CD14-positive monocyte (primary cell): Measurements from ENCODE around the gene VNN1. TPM values are rescaled to one million over a fixed set of nuclear protein-coding genes. Genes with fewer than 3 reads are reported as not detected.
"Not testable (repeated sequence)": the region's sequence is repeated elsewhere in the genome, so short reads cannot be mapped to it uniquely, and the experiment has no call there.

ENCODE experiments used
- DNase-seq, 3 donors: peaks; one replicate each; pipeline ENCODE4 v3.0.0-alpha.2; 2011 to 2022
- H2AFZ ChIP-seq: 2 replicates; pipeline ENCODE4 v1.6.0; 2012; ENCODE audit warnings: mild to moderate bottlenecking, low read depth, low read length, inconsistent platforms; ENCODE audit not compliant: insufficient read depth, poor library complexity, severe bottlenecking
- H3K27ac ChIP-seq, 2 donors: 1 replicate in 1 of 2; 2 replicates in 1 of 2; pipeline ENCODE4 v1.5.1; 2012 to 2013; ENCODE audit warnings: low read length in 2 of 2, control low read depth in 1 of 2, inconsistent platforms in 1 of 2, low read depth in 1 of 2, mild to moderate bottlenecking in 1 of 2
- H3K27me3 ChIP-seq, 2 donors: one replicate each; pipeline versions ENCODE4 v1.6.0 to v1.6.1; 2011 to 2013; ENCODE audit warnings: low read length in 2 of 2; ENCODE audit not compliant: control insufficient read depth in 2 of 2, insufficient read depth in 2 of 2
- H3K36me3 ChIP-seq, 2 donors: replicated peaks in 1 of 2; 1 replicate in 1 of 2; 2 replicates in 1 of 2; pipeline versions ENCODE4 v1.5.1 to v1.6.1; 2012 to 2013; ENCODE audit warnings: low read length in 2 of 2, control low read depth in 1 of 2, inconsistent platforms in 1 of 2, mild to moderate bottlenecking in 1 of 2; ENCODE audit not compliant: insufficient read depth in 2 of 2, control insufficient read depth in 1 of 2
- H3K4me1 ChIP-seq, 2 donors: 1 replicate in 1 of 2; 2 replicates in 1 of 2; pipeline versions ENCODE4 v1.5.1 to v1.6.1; 2012 to 2013; ENCODE audit warnings: low read length in 2 of 2, control low read depth in 1 of 2, inconsistent platforms in 1 of 2, mild to moderate bottlenecking in 1 of 2, moderate library complexity in 1 of 2; ENCODE audit not compliant: insufficient read depth in 2 of 2, control insufficient read depth in 1 of 2
- H3K4me2 ChIP-seq: replicated peaks from 2 replicates; pipeline ENCODE3; 2012; ENCODE audit warnings: low read length, moderate library complexity, mild to moderate bottlenecking; ENCODE audit not compliant: poor library complexity, severe bottlenecking; ENCODE audit errors: extremely low read depth
- H3K4me3 ChIP-seq, 3 experiments: fragments of 200-600 bp in 1 of 3; sonication (generic) in 1 of 3; replicated peaks in 1 of 3; 1 replicate in 2 of 3; 2 replicates in 1 of 3; pipeline ENCODE4 v1.5.1; 2011 to 2013; ENCODE audit warnings: low read length in 3 of 3, mild to moderate bottlenecking in 3 of 3, control low read depth in 2 of 3, low read depth in 2 of 3, inconsistent platforms in 1 of 3, moderate library complexity in 1 of 3
- H3K79me2 ChIP-seq: 2 replicates; pipeline ENCODE4 v1.6.0; 2012; ENCODE audit warnings: mild to moderate bottlenecking, control low read depth, inconsistent platforms, low read length, moderate library complexity; ENCODE audit not compliant: insufficient read depth
- H3K9ac ChIP-seq: 2 replicates; pipeline ENCODE4 v1.6.0; 2017; ENCODE audit warnings: low read length, mild to moderate bottlenecking; ENCODE audit not compliant: insufficient read depth, poor library complexity, severe bottlenecking
- H3K9me3 ChIP-seq, 2 donors: replicated peaks in 1 of 2; 1 replicate in 1 of 2; 2 replicates in 1 of 2; pipeline versions ENCODE4 v1.5.1 to v1.6.1; 2012 to 2013; ENCODE audit warnings: low read length in 2 of 2, control low read depth in 1 of 2; ENCODE audit not compliant: control insufficient read depth in 1 of 2, insufficient read depth in 1 of 2
- H4K20me1 ChIP-seq: 2 replicates; pipeline ENCODE4 v1.6.0; 2012; ENCODE audit warnings: mild to moderate bottlenecking, low read length, control low read depth, moderate library complexity; ENCODE audit not compliant: insufficient read depth
- H3K27ac Mint-ChIP-seq, 7 donors: one replicate each; pipeline ENCODE4 v1.8.0; 2020; ENCODE audit warnings: mild to moderate bottlenecking in 7 of 7, mixed read lengths in 7 of 7, moderate library complexity in 6 of 7, inconsistent platforms in 2 of 7
- H3K27me3 Mint-ChIP-seq, 3 donors: one replicate each; pipeline ENCODE4 v1.8.0; 2021 to 2022; ENCODE audit warnings: low read depth in 3 of 3, mild to moderate bottlenecking in 3 of 3, mixed read lengths in 3 of 3, moderate library complexity in 3 of 3, inconsistent platforms in 1 of 3
- H3K36me3 Mint-ChIP-seq, 2 donors: one replicate each; pipeline ENCODE4 v1.8.0; 2020; ENCODE audit warnings: mixed read lengths in 2 of 2, inconsistent platforms in 1 of 2, mild to moderate bottlenecking in 1 of 2
- H3K4me1 Mint-ChIP-seq: one replicate; pipeline ENCODE4 v1.8.0; 2020; ENCODE audit warnings: mild to moderate bottlenecking, mixed read lengths
- H3K4me3 Mint-ChIP-seq, 2 donors: one replicate each; pipeline ENCODE4 v1.8.0; 2020; ENCODE audit warnings: mild to moderate bottlenecking in 2 of 2, mixed read lengths in 2 of 2, moderate library complexity in 1 of 2
- H3K9me3 Mint-ChIP-seq, 7 donors: one replicate each; pipeline ENCODE4 v1.8.0; 2020 to 2022; ENCODE audit warnings: mixed read lengths in 7 of 7, mild to moderate bottlenecking in 6 of 7, moderate library complexity in 6 of 7, inconsistent platforms in 2 of 7
- WGBS: methylation state at CpG from one replicate; pipeline ENCODE4 v1.1.5; 2013; ENCODE audit warnings: missing lambda C conversion rate; ENCODE audit not compliant: insufficient coverage; 5-methylcytosine and 5-hydroxymethylcytosine counted together
- intact Hi-C, 2 donors: fragments of 100-400 bp; cut with micrococcal nuclease; formaldehyde crosslinking; loops; one replicate each; pipeline versions ENCODE4 v1.15.0 to v1.15.1; 2023
- polyA plus RNA-seq, 3 donors: library from polyadenylated mRNA; depleted of rRNA in 1 of 3; unstranded in 2 of 3; stranded (reverse) in 1 of 3; fragments of 300-500 nt in 2 of 3; fragments of >200 nt in 1 of 3; fragmentation: Illumina TruSeq in 2 of 3; gene quantifications; 1 replicate in 2 of 3; 2 replicates in 1 of 3; pipeline ENCODE4 v1.2.3, GENCODE V29; 2012 to 2021
- TF ChIP-seq, protein P1 (sequence below): fragments of 200-600 bp; IDR thresholded peaks from one replicate; pipeline ENCODE4 v1.8.0; 2022; ENCODE audit warnings: antibody characterized with exemption, mild to moderate bottlenecking

Gene VNN1
- polyA plus RNA-seq, 3 donors: 7.9 to 61.2 (median 47.9) TPM

DNA sequence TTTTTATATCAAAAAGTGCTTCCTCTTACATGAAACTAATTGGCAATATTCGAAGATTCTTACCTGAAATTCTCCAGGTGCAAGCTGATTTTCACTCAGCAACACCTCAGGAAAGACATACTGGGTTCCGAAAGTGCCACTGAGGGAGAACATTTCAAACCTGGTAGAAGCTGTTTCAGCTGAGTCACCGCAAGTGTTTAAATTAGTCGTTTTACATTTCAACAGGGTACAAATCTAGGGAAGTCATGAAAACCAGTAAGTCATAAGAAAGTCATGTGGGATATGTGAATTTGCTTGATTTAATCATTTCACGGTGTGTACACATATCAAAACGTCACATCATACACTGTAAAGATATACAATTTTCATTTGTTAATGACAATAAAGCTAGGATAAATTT lies 29.6 kb downstream of the VNN1 start:
- H3K36me3 Mint-ChIP-seq: peaks cover 63 to 66% of the 10 kb centered on the region in 2 donors
- H2AFZ ChIP-seq: no peak overlapping the region
- intact Hi-C loops: no loop called here
- no peaks in the 10 kb centered on the region for H3K79me2 ChIP-seq
- TF ChIP-seq, protein P1, sequence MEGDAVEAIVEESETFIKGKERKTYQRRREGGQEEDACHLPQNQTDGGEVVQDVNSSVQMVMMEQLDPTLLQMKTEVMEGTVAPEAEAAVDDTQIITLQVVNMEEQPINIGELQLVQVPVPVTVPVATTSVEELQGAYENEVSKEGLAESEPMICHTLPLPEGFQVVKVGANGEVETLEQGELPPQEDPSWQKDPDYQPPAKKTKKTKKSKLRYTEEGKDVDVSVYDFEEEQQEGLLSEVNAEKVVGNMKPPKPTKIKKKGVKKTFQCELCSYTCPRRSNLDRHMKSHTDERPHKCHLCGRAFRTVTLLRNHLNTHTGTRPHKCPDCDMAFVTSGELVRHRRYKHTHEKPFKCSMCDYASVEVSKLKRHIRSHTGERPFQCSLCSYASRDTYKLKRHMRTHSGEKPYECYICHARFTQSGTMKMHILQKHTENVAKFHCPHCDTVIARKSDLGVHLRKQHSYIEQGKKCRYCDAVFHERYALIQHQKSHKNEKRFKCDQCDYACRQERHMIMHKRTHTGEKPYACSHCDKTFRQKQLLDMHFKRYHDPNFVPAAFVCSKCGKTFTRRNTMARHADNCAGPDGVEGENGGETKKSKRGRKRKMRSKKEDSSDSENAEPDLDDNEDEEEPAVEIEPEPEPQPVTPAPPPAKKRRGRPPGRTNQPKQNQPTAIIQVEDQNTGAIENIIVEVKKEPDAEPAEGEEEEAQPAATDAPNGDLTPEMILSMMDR: no peak
- DNase-seq: no peak
- no peaks in the 10 kb centered on the region for H4K20me1 ChIP-seq
- peaks cover 22% of the 10 kb centered on the region for H3K4me1 Mint-ChIP-seq
- no peak overlapping the region for H3K27ac Mint-ChIP-seq
- 100% methylated on average over 2 of the region's 6 CpGs for WGBS
- no peaks in the 10 kb centered on the region for H3K27me3 ChIP-seq
- H3K4me1 ChIP-seq: peaks cover 11 to 27% of the 10 kb centered on the region in 2 donors
- no peak overlapping the region for H3K4me3 Mint-ChIP-seq
- H3K27ac ChIP-seq: no peak overlapping the region
- peaks cover 0 to 5% (median 0%) of the 10 kb centered on the region in 7 donors for H3K9me3 Mint-ChIP-seq
- no peaks in the 10 kb centered on the region for H3K9me3 ChIP-seq
- H3K9ac ChIP-seq: no peak overlapping the region
- H3K36me3 ChIP-seq: peaks cover 5 to 30% of the 10 kb centered on the region in 2 donors
- peaks cover 0 to 5% (median 2%) of the 10 kb centered on the region in 3 donors for H3K27me3 Mint-ChIP-seq
- no peak overlapping the region for H3K4me2 ChIP-seq
- no peak overlapping the region for H3K4me3 ChIP-seq

DNA sequence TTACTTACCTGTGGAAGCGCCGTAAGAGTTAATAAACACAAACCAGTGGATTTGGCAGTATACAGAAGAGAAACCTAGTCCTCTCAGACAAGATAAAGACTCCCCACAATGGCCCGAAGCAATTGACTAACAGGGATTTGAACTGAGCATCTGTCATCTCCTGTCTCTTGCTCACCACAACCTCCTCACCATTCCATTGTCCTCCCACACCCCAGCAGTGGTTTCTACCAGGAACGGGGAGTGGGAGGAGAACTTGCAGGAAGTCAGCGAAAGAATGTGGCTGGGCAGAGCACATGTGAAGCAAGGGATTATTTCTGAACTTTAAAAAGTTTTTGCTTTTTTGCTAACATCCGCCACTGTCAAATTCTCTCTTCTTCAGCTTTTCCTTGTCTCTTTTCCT lies 30.3 kb downstream of the VNN1 start:
- Histone ChIP-seq H3K4me2 (no peak overlapping the region), H3K4me1 (peaks cover 11 to 28% of the 10 kb centered on the region in 2 donors), H3K79me2 (no peaks in the 10 kb centered on the region), H4K20me1 (no peaks in the 10 kb centered on the region), H2AFZ (no peak overlapping the region), H3K27ac (no peak overlapping the region), H3K9me3 (no peaks in the 10 kb centered on the region), H3K9ac (no peak overlapping the region), H3K27me3 (no peaks in the 10 kb centered on the region), H3K36me3 (peaks cover 5 to 30% of the 10 kb centered on the region in 2 donors), H3K4me3 (no peak overlapping the region)
- Mint-ChIP-seq H3K36me3 (peaks cover 61% of the 10 kb centered on the region in 2 donors), H3K9me3 (peaks cover 0 to 5% (median under 1%) of the 10 kb centered on the region in 7 donors), H3K27me3 (peaks cover 0 to 3% (median 2%) of the 10 kb centered on the region in 3 donors), H3K4me3 (no peak overlapping the region), H3K27ac (peak overlapping the region in 1 of 7 donors; percentile 70), H3K4me1 (peaks cover 28% of the 10 kb centered on the region)
- 100% methylated on average over 1 of the region's 6 CpGs for WGBS
- no peak for DNase-seq
- intact Hi-C loops: no loop called here
- TF ChIP-seq, protein P1: no peak

DNA sequence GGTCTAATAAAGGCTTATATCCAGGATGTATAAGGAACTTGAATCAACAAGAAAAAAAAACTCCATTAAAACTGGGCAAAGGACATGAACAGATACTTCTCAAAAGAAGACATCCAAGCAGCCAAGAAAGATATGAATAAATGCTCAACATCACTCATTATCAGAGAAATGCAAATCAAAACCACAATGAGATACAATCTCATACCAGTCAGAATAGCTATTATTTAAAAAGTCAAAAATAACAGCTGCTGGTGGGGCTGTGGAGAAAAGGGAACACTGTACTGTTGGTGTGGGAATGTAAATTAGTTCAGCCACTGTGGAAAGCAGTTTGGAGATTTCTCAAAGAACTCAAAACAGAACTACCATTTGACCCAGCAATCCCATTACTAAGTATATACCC lies 34.8 kb downstream of the VNN1 start:
- peaks cover 23 to 30% of the 10 kb centered on the region in 2 donors for H3K4me1 ChIP-seq
- H3K36me3 ChIP-seq: peaks cover 5 to 24% of the 10 kb centered on the region in 2 donors
- H3K27me3 ChIP-seq, H3K9me3 Mint-ChIP-seq, H4K20me1 ChIP-seq, H3K9me3 ChIP-seq, H3K4me3 ChIP-seq, H3K79me2 ChIP-seq, H3K4me2 ChIP-seq, H2AFZ ChIP-seq, H3K27me3 Mint-ChIP-seq, H3K4me3 Mint-ChIP-seq, H3K27ac ChIP-seq, DNase-seq, H3K27ac Mint-ChIP-seq, H3K9ac ChIP-seq: not testable (repeated sequence)
- Mint-ChIP-seq H3K4me1 (peaks cover 30% of the 10 kb centered on the region), H3K36me3 (peaks cover 36 to 38% of the 10 kb centered on the region in 2 donors)
- intact Hi-C loops: loop anchor here in 1 of 2 donors (5.0 kb wide), 1 partner anchor 38 kb away; no protein-coding TSS in a partner anchor
